ENCODE results near the gene GNAO1.

The GNAO1 gene

DNA sequence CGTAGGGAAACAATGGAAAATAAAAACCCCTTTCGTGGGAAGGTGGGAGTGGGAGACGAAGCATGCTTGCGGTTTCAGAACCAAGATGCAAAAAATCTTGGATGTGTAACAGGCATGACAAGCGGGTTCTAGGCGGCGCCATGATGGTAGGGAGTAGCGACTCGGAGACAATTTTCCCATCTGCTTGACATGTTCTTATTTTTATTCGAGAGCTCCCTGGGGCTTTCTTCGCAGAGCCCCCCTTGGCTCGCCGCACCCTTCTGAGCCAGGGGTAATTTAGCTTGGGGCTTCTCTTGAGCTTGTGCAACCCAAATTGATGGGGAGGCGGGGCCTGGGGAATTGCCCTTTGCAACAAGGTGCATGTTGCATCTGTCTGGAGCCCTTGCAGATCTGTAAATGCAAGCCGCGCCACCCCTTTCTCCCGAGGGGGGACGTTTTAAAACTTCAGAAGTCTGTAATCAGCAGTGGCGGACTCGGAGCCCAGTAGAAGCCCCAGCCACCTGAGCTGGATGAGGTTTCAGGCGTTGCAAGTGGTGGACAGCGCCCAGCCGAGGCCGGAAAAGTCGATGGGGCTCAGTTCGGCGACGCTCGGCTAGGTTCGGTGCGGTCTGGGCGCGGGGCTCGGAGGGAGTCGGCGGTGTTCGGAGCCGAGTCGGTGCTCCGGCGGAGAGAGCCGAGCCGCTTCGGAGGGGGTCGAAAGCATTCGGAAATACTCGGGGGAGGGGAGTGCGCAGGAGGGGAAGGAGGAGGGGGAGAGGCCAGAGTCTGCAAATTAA, 2.9 kb downstream of the GNAO1 start:
- DNase-seq (ENCODE audit: low read depth in 1 of 2, low spot score in 1 of 2), result peak in 1 of 2 experiments; percentile 11
- Histone ChIP-seq H3K27me3 (ENCODE audit: insufficient read depth, poor library complexity, severe bottlenecking) (peaks cover 53% of the 10 kb centered on the region), H3K4me3 (replicated peaks; ENCODE audit: insufficient read depth, low read length) (no peak overlapping the region), H3K27ac (replicated peaks) (no peak overlapping the region)
- peak; percentile 93 for TF ChIP-seq REST (IDR thresholded peaks at IDR 0.05; ENCODE audit: insufficient replicate concordance, low read depth)
- TF ChIP-seq, protein P1, sequence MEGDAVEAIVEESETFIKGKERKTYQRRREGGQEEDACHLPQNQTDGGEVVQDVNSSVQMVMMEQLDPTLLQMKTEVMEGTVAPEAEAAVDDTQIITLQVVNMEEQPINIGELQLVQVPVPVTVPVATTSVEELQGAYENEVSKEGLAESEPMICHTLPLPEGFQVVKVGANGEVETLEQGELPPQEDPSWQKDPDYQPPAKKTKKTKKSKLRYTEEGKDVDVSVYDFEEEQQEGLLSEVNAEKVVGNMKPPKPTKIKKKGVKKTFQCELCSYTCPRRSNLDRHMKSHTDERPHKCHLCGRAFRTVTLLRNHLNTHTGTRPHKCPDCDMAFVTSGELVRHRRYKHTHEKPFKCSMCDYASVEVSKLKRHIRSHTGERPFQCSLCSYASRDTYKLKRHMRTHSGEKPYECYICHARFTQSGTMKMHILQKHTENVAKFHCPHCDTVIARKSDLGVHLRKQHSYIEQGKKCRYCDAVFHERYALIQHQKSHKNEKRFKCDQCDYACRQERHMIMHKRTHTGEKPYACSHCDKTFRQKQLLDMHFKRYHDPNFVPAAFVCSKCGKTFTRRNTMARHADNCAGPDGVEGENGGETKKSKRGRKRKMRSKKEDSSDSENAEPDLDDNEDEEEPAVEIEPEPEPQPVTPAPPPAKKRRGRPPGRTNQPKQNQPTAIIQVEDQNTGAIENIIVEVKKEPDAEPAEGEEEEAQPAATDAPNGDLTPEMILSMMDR (IDR thresholded peaks at IDR 0.05; ENCODE audit: insufficient read depth, low read length), result no peak

DNA sequence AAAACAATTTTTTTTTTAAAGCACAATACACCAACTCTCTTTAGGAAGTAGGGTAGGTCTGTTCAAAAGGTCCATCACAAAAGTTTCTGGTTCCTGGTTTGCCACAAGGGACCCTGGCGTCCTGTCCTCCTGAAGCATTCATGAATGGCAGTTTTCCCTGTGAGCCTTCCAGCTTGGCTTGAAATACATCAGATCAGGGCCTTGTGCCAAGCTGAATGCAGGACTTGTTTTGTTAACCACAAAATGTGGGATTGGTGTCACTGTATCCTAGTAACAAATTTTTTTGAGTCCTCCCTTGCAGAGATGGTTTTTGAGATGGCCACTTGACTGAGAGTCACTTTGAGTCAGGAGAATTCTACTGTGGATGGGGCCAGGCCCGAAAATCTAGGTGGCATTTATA, 3.9 kb downstream of the GNAO1 start:
- TF ChIP-seq, protein P1 (IDR thresholded peaks at IDR 0.05; ENCODE audit: insufficient read depth, low read length), result no peak
- TF ChIP-seq GABPA (IDR thresholded peaks at IDR 0.05; ENCODE audit: low read depth) (no peak), POLR2AphosphoS5 (IDR thresholded peaks at IDR 0.05; ENCODE audit: low read depth) (no peak), SPI1 (IDR thresholded peaks at IDR 0.05; ENCODE audit: borderline replicate concordance, low read depth) (no peak), REST (IDR thresholded peaks at IDR 0.05; ENCODE audit: insufficient replicate concordance, low read depth) (no peak)
- Histone ChIP-seq H3K27me3 (ENCODE audit: insufficient read depth, poor library complexity, severe bottlenecking) (peaks cover 45% of the 10 kb centered on the region), H3K27ac (replicated peaks) (no peak overlapping the region), H3K4me3 (replicated peaks; ENCODE audit: insufficient read depth, low read length) (no peak overlapping the region)
- DNase-seq (ENCODE audit: low read depth in 1 of 2, low spot score in 1 of 2), result no peak

GRCh38 chr16:56196381-56196780, 5.1 kb downstream of the GNAO1 start:
- TF ChIP-seq REST (IDR thresholded peaks at IDR 0.05; ENCODE audit: insufficient replicate concordance, low read depth), result no peak
- no peak for TF ChIP-seq SPI1 (IDR thresholded peaks at IDR 0.05; ENCODE audit: borderline replicate concordance, low read depth)
- no peak for TF ChIP-seq POLR2AphosphoS5 (IDR thresholded peaks at IDR 0.05; ENCODE audit: low read depth)
- TF ChIP-seq, protein P1 (IDR thresholded peaks at IDR 0.05; ENCODE audit: insufficient read depth, low read length), result no peak
- no peak for TF ChIP-seq GABPA (IDR thresholded peaks at IDR 0.05; ENCODE audit: low read depth)
- Histone ChIP-seq H3K27me3 (ENCODE audit: insufficient read depth, poor library complexity, severe bottlenecking) (peaks cover 38% of the 10 kb centered on the region), H3K4me3 (replicated peaks; ENCODE audit: insufficient read depth, low read length) (no peak overlapping the region), H3K27ac (replicated peaks) (no peak overlapping the region)
- no peak for DNase-seq (ENCODE audit: low read depth in 1 of 2, low spot score in 1 of 2)
